HUDEP-2 (cell line): ENCODE results near the gene FKBP3.
"Not testable (repeated sequence)": the region's sequence is repeated elsewhere in the genome, so short reads cannot be mapped to it uniquely, and the experiment has no call there.

Source experiments
- DNase-seq, 76 experiments: peaks; one replicate each; lab custom pipeline; 2025; ENCODE audit not compliant: unreplicated experiment in 76 of 76; lab: John Stamatoyannopoulos, UW

FKBP3 gene

DNA sequence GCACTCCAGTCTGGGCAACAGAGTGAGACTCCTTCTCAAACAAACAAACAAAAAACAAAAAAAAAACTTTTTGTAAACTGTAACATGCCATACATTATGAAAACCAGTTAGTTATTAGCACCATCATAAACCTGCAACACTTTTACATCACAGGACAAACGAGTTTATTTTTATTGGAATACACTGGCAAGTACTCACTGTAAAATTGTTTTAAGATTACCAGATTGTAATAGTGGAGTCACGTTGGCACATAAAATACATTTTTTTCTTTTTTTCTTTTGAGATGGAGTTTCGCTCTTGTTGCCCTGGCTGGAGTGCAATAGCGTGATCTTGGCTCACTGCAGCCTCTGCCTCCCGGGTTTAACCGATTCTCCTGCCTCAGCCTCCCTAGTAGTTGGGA, 15.7 kb downstream of the FKBP3 start:
- no peak for DNase-seq

DNA sequence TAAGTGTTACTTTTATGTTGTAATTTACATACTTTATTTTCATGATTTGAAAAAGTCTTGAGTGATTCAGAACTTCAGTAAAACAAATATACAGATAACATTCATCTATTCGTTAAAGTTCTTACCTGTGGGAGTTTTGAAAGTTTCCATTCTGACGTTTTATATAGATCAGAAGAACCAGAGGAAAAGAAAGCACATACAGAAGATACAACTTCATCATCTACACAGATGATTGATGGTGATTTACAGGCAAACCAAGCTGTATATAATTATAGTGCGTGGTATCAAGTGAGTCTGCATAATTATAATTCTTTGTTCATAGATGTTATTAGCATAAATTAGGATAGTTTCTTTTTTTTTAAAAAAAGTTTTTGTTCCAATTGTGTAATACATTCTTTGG, 20.0 kb downstream of the FKBP3 start:
- no peak for DNase-seq

- peak in 24 of 76 experiments; percentile 8 to 69 (median 30) for DNase-seq
These were observed 21.1 kb downstream of the FKBP3 start for GRCh38 chr14:45112896-45113781.

- no peak for DNase-seq
These were observed 29.7 kb downstream of the FKBP3 start for GRCh38 chr14:45104561-45104960.

- no peak for DNase-seq
These were observed 30.5 kb downstream of the FKBP3 start for GRCh38 chr14:45103806-45104205.

DNA sequence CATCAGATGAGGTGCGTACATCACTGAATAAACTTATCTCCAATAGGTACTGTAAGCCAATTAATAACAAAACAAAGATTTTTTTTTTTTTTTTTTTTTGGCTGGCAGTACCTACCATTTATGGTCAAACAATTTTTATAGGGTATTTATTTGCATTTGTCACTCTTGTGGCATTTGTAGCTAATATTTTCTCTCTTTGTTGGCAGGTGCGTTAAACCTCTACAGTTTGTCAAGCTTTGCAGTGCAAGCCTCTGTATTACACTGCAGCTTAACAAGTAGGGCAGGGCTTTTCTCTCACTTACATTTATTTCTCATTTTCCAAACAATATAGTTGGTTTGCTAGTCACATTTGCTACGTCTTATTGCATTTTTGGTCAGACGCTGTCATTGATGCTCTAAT, 38.1 kb downstream of the FKBP3 start:
- no peak for DNase-seq

- no peak for DNase-seq
These were observed 39.1 kb downstream of the FKBP3 start for GRCh38 chr14:45095143-45095542.

- DNase-seq: no peak
These were observed 40.0 kb downstream of the FKBP3 start for GRCh38 chr14:45094275-45094674.

GRCh38 chr14:45091710-45092109, 42.6 kb downstream of the FKBP3 start:
- no peak for DNase-seq

- DNase-seq: no peak
These were observed 44.5 kb downstream of the FKBP3 start for GRCh38 chr14:45089813-45090212.

- DNase-seq: peak in 2 of 76 experiments; percentile 15 to 27
These were observed 49.3 kb downstream of the FKBP3 start for GRCh38 chr14:45084946-45085346.

GRCh38 chr14:45083976-45084722, 50.1 kb downstream of the FKBP3 start, which contains the start of gene PRPF39:
PRPF39 (plus strand) TSS chr14:45084116; CDS start chr14:45095240, 11,124 bp downstream.
- DNase-seq: peak; percentile 7 to 94 (median 88)

DNA sequence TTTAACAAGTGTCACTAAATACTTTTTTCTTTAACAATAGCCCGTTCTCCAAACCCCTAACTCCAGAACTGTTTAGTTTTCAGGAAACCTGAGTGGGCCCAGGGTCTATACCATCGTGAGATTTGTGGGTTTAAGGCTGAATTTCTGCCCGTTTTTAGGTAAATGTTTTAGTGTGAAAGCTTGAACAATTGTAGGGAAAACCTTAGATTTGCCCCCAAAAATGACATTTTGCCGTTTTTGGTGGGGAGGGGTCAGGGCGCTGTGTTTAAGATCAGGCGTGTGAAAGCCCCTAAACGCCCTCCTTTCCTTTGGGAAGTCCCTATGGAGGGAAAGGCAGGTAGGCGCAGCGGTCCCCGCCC, 50.7 kb downstream of the FKBP3 start:
- no peak for DNase-seq

GRCh38 chr14:45082420-45082819, 51.9 kb downstream of the FKBP3 start:
- DNase-seq: no peak

DNA sequence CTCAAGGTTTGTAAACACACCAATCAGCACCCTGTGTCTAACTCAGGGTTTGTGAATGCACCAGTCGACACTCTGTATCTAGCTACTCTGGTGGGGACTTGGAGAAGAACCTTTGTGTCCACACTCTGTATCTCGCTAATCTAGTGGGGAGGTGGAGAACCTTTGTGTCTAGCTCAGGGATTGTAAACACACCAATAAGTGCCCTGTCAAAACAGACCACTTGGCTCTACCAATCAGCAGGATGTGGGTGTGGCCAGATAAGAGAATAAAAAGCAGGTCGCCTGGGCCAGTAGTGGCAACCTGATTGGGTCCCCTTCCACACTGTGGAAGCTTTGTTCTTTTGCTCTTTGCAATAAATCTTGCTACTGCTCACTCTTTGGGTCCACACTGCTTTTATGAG, 53.2 kb downstream of the FKBP3 start:
- not testable (repeated sequence) for DNase-seq

DNA sequence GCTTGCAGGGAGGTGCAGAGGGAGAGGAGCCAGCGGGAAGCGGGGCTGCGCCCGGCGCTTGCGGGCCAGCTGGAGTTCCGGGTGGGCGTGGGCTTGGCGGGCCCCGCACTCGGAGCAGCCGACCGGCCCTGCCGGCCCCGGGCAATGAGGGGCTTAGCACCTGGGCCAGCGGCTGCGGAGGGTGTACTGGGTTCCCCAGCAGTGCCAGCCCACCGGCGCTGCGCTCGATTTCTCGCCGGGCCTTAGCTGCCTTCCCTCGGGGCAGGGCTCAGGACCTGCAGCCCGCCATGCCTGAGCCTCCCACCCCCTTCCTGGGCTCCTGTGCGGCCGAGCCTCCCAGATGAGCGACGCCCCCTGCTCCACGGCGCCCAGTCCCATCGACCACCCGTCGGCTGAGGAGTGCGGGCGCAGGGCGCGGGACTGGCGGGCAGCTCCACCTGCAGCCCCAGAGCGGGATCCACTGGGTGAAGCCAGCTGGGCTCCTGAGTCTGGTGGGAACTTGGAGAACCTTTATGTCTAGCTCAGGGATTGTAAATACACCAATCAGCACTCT, 53.8 kb downstream of the FKBP3 start:
- DNase-seq: not testable (repeated sequence)

DNA sequence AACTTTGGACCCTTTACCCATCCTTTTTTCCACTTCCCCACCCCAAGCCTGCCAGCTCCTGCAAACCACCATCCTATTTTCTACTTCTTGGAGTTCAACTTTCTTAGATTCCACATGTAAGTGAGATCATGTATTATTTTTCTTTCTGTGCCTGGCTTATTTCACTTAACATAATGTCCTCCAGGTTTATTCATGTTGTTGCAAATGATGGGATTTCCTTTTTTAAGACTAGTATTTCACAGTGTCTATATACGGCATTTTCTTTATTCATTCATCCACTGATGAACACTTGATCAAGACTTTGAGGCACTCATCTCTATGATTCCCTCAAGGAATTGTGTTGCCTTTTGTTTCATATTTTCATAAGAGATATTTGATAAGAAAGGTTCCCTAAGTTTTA, 56.0 kb downstream of the FKBP3 start:
- DNase-seq: no peak

DNA sequence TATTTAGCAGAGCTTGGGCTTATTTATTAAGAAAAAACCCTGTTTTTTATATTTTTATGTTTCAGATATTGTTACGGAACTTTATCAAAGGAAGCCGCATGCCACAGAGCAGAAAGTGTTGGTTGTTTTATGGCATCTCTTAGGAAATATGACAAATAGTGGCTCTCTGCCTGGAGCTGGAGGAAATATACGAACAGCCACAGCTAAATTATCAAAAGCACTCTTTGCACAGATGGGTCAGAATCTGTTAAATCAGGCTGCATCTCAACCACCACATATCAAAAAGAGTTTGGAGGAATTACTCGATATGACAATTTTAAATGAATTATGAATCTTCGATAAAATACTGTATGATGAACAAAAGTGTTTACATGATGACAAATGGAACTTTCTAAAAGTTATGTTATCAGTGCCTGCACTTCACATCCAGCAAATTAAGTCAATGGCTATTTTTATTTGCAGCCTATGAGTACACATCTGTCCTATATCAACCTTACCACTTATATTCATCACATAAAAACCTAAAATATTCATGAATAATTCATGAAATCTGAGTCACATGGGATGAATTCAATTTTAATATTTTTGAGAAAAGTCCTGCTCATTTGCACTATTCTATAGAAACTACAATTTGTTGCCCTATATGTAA, 60.9 kb downstream of the FKBP3 start:
- DNase-seq: no peak

DNA sequence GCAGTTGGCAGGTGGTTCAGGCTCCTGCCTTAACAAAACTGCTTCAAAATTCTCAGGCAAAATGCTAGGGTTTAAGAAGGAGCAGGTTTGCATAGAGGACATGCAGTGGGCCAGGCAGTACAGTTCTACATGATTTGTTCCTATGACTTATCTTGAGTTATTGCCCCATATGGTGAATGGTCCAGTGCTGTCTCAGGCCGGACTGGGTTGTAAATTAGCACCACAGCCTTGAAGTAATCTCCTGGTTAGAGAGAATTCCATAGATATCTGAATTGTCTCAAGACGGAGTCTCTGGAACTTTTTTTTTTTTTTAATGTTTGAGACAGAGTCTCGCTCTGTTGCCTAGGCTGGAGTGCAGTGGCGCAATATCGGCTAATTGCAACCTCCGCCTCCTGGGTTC, 62.2 kb downstream of the FKBP3 start:
- no peak for DNase-seq

- DNase-seq: no peak
These were observed 64.1 kb downstream of the FKBP3 start for GRCh38 chr14:45070215-45070614.

- no peak for DNase-seq
These were observed 65.9 kb downstream of the FKBP3 start for GRCh38 chr14:45068396-45068795.
